B cell (primary cell): Measurements from ENCODE around the gene STK38L. TPM values are rescaled to one million over a fixed set of nuclear protein-coding genes. Genes with fewer than 3 reads are reported as not detected.

Experiments used
- ATAC-seq: fragments of 200-7000 bp; cut with Tn5 transposase; one replicate; pipeline ENCODE4 v1.10.0; 2021; ENCODE audit warnings: low read depth, mild to moderate bottlenecking, moderate number of reproducible peaks, moderate library complexity
- CTCF ChIA-PET: fragments of 350-600 bp; sonication (Branson Sonifier 250); formaldehyde crosslinking; loops from one replicate; lab custom pipeline; 2021; ENCODE audit warnings: antibody characterized with exemption, inconsistent platforms; lab: Charles Lee
- POLR2A ChIA-PET: fragments of 350-600 bp; sonication (Branson Sonifier 250); formaldehyde crosslinking; loops from one replicate; lab custom pipeline; 2021; ENCODE audit warnings: antibody characterized with exemption; lab: Charles Lee
- DNase-seq: peaks from one replicate; pipeline ENCODE4 v3.0.0; 2013
- H2AFZ ChIP-seq: 2 replicates; pipeline ENCODE4 v1.6.1; 2012; ENCODE audit warnings: mild to moderate bottlenecking, low read depth, low read length; ENCODE audit not compliant: insufficient read depth, poor library complexity, severe bottlenecking
- H3K27ac ChIP-seq, 2 donors: 1 replicate in 1 of 2; 2 replicates in 1 of 2; pipeline ENCODE4 v1.5.1; 2012 to 2013; ENCODE audit warnings: low read length in 2 of 2, mild to moderate bottlenecking in 2 of 2, moderate library complexity in 1 of 2
- H3K27me3 ChIP-seq, 4 experiments: fragments of 200-600 bp in 1 of 4; sonication (generic) in 1 of 4; replicated peaks in 1 of 4; 1 replicate in 2 of 4; 2 replicates in 2 of 4; pipeline versions ENCODE4 v1.6.1 to v1.7.0; 2013 to 2016; ENCODE audit warnings: low read length in 3 of 4, mild to moderate bottlenecking in 2 of 4, mixed read lengths in 1 of 4, moderate library complexity in 1 of 4; ENCODE audit not compliant: insufficient read depth in 4 of 4, control insufficient read depth in 3 of 4; ENCODE audit errors: control extremely low read depth in 1 of 4
- H3K36me3 ChIP-seq, 2 experiments: replicated peaks in 1 of 2; 1 replicate in 1 of 2; 2 replicates in 1 of 2; pipeline versions ENCODE4 v1.6.1 to v1.7.1; 2013; ENCODE audit warnings: low read length in 1 of 2; ENCODE audit not compliant: insufficient read depth in 2 of 2, control insufficient read depth in 1 of 2; ENCODE audit errors: control extremely low read depth in 1 of 2, extremely low read depth in 1 of 2
- H3K4me1 ChIP-seq, 2 donors: fragments of 200-600 bp in 1 of 2; sonication (generic) in 1 of 2; 1 replicate in 1 of 2; 2 replicates in 1 of 2; pipeline versions ENCODE4 v1.5.1 to v1.6.1; 2013 to 2017; ENCODE audit warnings: low read length in 2 of 2; ENCODE audit not compliant: control insufficient read depth in 2 of 2, insufficient read depth in 2 of 2
- H3K4me2 ChIP-seq: replicated peaks from 2 replicates; pipeline ENCODE3; 2012; ENCODE audit warnings: mild to moderate bottlenecking, low read depth, low read length; ENCODE audit not compliant: poor library complexity, severe bottlenecking
- H3K4me3 ChIP-seq, 5 experiments: fragments of 200-600 bp in 1 of 5; sonication (generic) in 1 of 5; 1 replicate in 3 of 5; 2 replicates in 2 of 5; pipeline versions ENCODE4 v1.5.1 to v1.7.0; 2011 to 2016; ENCODE audit warnings: low read length in 4 of 5, mild to moderate bottlenecking in 4 of 5, low read depth in 2 of 5, control low read depth in 1 of 5, moderate library complexity in 1 of 5; ENCODE audit not compliant: insufficient read depth in 1 of 5; ENCODE audit errors: control extremely low read depth in 1 of 5, extremely low read depth in 1 of 5
- H3K79me2 ChIP-seq: fragments of 200-600 bp; sonication (generic); one replicate; pipeline ENCODE4 v1.6.0; 2016; ENCODE audit warnings: low read length; ENCODE audit not compliant: control insufficient read depth, insufficient read depth
- H3K9ac ChIP-seq: fragments of 200-600 bp; sonication (generic); 2 replicates; pipeline ENCODE4 v1.6.1; 2017; ENCODE audit warnings: mild to moderate bottlenecking, low read length, moderate library complexity
- H3K9me3 ChIP-seq, 3 donors: one replicate each; pipeline versions ENCODE4 v1.6.1 to v1.7.1; 2013; ENCODE audit warnings: low read length in 2 of 3; ENCODE audit not compliant: control insufficient read depth in 2 of 3, insufficient read depth in 1 of 3; ENCODE audit errors: control extremely low read depth in 1 of 3
- H4K20me1 ChIP-seq: 2 replicates; pipeline ENCODE4 v1.6.0; 2012; ENCODE audit warnings: mild to moderate bottlenecking, low read length; ENCODE audit not compliant: insufficient read depth, control insufficient read depth, poor library complexity, severe bottlenecking
- H3K27ac Mint-ChIP-seq: one replicate; pipeline ENCODE4 v1.8.0; 2021; ENCODE audit warnings: mixed read lengths
- H3K27me3 Mint-ChIP-seq: one replicate; pipeline ENCODE4 v1.8.0; 2021; ENCODE audit warnings: mixed read lengths
- H3K4me1 Mint-ChIP-seq: one replicate; pipeline ENCODE4 v1.8.0; 2021; ENCODE audit warnings: mixed read lengths
- H3K4me3 Mint-ChIP-seq: one replicate; pipeline ENCODE4 v1.8.0; 2021; ENCODE audit warnings: mixed read lengths
- H3K9me3 Mint-ChIP-seq: one replicate; pipeline ENCODE4 v1.8.0; 2022; ENCODE audit warnings: mixed read lengths; ENCODE audit not compliant: insufficient read depth
- CTCF ChIP-seq: fragments of 200-600 bp; IDR thresholded peaks from one replicate; pipeline ENCODE4 v1.8.0; 2022; ENCODE audit warnings: antibody characterized with exemption, mild to moderate bottlenecking
- EZH2 ChIP-seq: IDR thresholded peaks from 2 replicates; pipeline ENCODE4 v1.6.1; 2012; ENCODE audit warnings: borderline replicate concordance, low read depth, mild to moderate bottlenecking, moderate library complexity, low read length; ENCODE audit not compliant: insufficient read depth, poor library complexity, severe bottlenecking
- WGBS: methylation state at CpG from one replicate; pipeline ENCODE4 v1.1.5; 2013; ENCODE audit warnings: missing lambda C conversion rate; ENCODE audit not compliant: insufficient coverage; 5-methylcytosine and 5-hydroxymethylcytosine counted together
- intact Hi-C: fragments of 100-400 bp; cut with micrococcal nuclease; formaldehyde crosslinking; loops from one replicate; pipeline ENCODE4 v1.10.0; 2022
- polyA plus RNA-seq: library from polyadenylated mRNA; depleted of rRNA; stranded (reverse); fragments of >200 nt; gene quantifications from 2 replicates; pipeline ENCODE4 v1.2.3, GENCODE V29; 2012
- total RNA-seq, 2 donors: library from RNA; stranded (reverse); fragments of 120-200 nt in 1 of 2; gene quantifications; 1 replicate in 1 of 2; 2 replicates in 1 of 2; pipeline versions ENCODE4 v1.2.3 to v1.2.4, GENCODE V29; 2013 to 2022

The STK38L gene
- total and polyA plus RNA-seq, 2 donors (not counting 1 experiment from before 2014, with no cell fraction given): 5.5 to 21.2 TPM

DNA sequence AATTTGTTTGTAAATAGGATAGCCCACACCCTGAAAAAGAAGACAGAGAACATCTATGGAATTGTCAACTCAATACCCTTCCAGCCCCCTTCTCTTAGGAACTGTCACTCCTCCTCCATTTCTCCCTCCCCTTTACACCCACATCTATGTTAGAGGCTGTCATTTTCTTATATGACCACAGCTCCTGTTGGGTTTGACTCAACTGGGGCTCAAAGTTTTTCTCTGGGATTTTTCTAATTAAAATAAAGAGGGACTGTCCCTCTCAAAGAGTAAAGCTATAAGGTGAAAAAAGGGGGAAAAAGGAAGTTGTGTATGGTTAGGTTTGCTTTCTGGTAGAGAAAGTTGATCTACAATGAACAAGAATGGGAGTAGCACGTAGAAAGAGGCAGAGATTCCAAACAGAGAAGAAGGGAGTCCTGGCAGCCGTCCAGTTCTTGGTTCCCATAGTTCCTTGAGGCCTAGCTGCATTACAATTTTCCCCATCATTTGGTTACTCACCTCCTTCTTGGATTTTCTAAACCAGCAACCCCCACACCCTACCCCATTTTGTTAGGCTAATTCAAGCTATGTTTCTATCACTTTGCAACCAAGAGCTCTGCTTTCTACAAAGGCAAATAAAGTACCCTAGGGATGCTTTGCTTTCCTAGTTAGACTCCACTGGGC lies 44.3 kb upstream of the STK38L start:
- ATAC-seq: no peak
- POLR2A ChIA-PET: no interaction called here
- CTCF ChIA-PET: no interaction called here
- H3K9me3 ChIP-seq: no peaks in the 10 kb centered on the region
- H3K4me3 Mint-ChIP-seq: no peak overlapping the region
- H3K27ac Mint-ChIP-seq: no peak overlapping the region
- H3K27ac ChIP-seq: no peak overlapping the region
- DNase-seq: no peak
- WGBS: 83% methylated on average over 1 of the region's 2 CpGs
- H3K9ac ChIP-seq: no peak overlapping the region
- H3K4me2 ChIP-seq: no peak overlapping the region
- H3K27me3 Mint-ChIP-seq: no peaks in the 10 kb centered on the region
- no peaks in the 10 kb centered on the region for H4K20me1 ChIP-seq
- TF ChIP-seq EZH2: no peak
- no peaks in the 10 kb centered on the region for H3K4me1 ChIP-seq
- H3K4me3 ChIP-seq: no peak overlapping the region
- H3K27me3 ChIP-seq: no peaks in the 10 kb centered on the region
- intact Hi-C loops: no loop called here
- H3K79me2 ChIP-seq: no peaks in the 10 kb centered on the region
- no peak overlapping the region for H2AFZ ChIP-seq
- H3K4me1 Mint-ChIP-seq: no peaks in the 10 kb centered on the region
- H3K36me3 ChIP-seq: no peaks in the 10 kb centered on the region
- H3K9me3 Mint-ChIP-seq: peaks cover 2% of the 10 kb centered on the region

DNA sequence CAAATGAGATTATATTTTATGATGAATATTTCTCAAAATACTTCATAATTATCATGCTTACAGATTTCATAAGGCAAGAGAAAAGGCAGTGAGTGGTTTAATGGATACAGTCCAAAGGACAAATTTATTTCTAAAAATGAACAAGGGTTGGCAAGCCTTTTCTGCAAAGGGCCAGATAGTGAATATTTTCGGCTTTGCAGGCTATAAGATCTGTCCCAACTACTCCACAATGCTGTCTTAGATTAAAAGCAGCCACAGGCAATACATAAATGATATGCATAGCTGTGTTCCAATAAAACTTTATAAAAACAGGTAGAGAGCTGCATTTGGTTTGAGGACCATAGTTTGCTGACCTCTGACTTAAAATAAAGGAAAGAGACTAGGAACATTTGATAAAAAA lies 42.9 kb upstream of the STK38L start:
- intact Hi-C loops: no loop called here

More for the DNA sequence above, 42.9 kb upstream of the STK38L start:
- Histone ChIP-seq H3K27ac (no peak overlapping the region), H3K9ac (no peak overlapping the region), H3K9me3 (no peaks in the 10 kb centered on the region), H3K79me2 (no peaks in the 10 kb centered on the region), H3K36me3 (no peaks in the 10 kb centered on the region), H3K4me3 (no peak overlapping the region), H3K27me3 (no peaks in the 10 kb centered on the region), H3K4me1 (no peaks in the 10 kb centered on the region), H4K20me1 (no peaks in the 10 kb centered on the region), H3K4me2 (no peak overlapping the region), H2AFZ (no peak overlapping the region)
- Mint-ChIP-seq H3K27me3 (no peaks in the 10 kb centered on the region), H3K9me3 (peaks cover 2% of the 10 kb centered on the region), H3K4me1 (no peaks in the 10 kb centered on the region), H3K4me3 (no peak overlapping the region), H3K27ac (no peak overlapping the region)
- POLR2A ChIA-PET: no interaction called here
- ATAC-seq: no peak
- WGBS: no CpG with 5 or more reads among the region's 1 CpG
- CTCF ChIA-PET: no interaction called here
- TF ChIP-seq EZH2: no peak
- no peak for TF ChIP-seq CTCF
- DNase-seq: no peak
